GM12875 (cell line): ENCODE data around the gene C11orf91.

ENCODE experiments used
- H3K4me3 ChIP-seq: one replicate; pipeline ENCODE4 v1.5.1; 2011; ENCODE audit warnings: low read depth, low read length, control low read depth
- TF ChIP-seq, protein P1 (sequence below): IDR thresholded peaks from 2 replicates; pipeline ENCODE4 v1.5.1; 2011; ENCODE audit warnings: low read depth, mild to moderate bottlenecking, control low read depth, inconsistent platforms, low read length, moderate library complexity, borderline replicate concordance; ENCODE audit not compliant: insufficient read depth

Gene C11orf91

DNA sequence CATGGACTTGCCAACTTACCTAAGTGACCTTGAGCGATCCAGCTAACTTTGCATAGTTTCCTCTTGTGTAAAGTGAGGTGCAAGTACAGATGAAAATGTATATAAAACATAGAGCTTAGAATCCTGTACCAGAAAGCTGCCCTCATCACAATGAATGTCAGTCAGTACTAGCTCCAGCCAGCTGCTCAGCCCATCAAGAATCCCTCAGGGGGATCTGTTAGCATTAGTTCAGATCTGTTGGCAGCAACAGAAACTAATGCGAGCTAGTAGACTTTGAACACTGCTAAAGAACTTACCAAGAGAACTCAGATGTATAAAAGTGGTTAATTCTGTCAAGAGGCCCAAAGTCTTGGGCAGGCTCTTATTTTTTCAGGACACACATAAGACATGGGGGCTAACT lies 6.3 kb upstream of the C11orf91 start:
- TF ChIP-seq, protein P1, sequence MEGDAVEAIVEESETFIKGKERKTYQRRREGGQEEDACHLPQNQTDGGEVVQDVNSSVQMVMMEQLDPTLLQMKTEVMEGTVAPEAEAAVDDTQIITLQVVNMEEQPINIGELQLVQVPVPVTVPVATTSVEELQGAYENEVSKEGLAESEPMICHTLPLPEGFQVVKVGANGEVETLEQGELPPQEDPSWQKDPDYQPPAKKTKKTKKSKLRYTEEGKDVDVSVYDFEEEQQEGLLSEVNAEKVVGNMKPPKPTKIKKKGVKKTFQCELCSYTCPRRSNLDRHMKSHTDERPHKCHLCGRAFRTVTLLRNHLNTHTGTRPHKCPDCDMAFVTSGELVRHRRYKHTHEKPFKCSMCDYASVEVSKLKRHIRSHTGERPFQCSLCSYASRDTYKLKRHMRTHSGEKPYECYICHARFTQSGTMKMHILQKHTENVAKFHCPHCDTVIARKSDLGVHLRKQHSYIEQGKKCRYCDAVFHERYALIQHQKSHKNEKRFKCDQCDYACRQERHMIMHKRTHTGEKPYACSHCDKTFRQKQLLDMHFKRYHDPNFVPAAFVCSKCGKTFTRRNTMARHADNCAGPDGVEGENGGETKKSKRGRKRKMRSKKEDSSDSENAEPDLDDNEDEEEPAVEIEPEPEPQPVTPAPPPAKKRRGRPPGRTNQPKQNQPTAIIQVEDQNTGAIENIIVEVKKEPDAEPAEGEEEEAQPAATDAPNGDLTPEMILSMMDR, result no peak
- H3K4me3 ChIP-seq, result no peak overlapping the region

DNA sequence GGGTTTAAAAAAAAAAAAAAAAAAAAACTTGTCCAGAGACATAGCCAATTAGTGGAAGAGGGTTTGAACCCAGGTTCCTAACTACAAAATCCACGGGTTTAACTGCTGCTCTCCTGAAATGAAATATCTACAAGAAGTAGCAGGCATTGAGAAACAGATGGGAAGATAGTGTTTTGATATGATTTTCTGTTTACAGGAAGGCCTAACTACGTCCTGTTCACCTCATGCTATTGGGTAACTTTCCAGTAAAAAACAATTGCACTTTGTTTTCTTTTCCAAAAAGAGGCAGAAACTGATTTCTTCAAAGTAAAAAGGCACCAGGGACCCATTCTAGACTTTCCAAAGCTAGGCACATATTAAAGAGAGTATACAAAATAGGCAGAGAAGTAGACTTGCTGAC lies 5.9 kb upstream of the C11orf91 start:
- TF ChIP-seq, protein P1, result no peak

DNA sequence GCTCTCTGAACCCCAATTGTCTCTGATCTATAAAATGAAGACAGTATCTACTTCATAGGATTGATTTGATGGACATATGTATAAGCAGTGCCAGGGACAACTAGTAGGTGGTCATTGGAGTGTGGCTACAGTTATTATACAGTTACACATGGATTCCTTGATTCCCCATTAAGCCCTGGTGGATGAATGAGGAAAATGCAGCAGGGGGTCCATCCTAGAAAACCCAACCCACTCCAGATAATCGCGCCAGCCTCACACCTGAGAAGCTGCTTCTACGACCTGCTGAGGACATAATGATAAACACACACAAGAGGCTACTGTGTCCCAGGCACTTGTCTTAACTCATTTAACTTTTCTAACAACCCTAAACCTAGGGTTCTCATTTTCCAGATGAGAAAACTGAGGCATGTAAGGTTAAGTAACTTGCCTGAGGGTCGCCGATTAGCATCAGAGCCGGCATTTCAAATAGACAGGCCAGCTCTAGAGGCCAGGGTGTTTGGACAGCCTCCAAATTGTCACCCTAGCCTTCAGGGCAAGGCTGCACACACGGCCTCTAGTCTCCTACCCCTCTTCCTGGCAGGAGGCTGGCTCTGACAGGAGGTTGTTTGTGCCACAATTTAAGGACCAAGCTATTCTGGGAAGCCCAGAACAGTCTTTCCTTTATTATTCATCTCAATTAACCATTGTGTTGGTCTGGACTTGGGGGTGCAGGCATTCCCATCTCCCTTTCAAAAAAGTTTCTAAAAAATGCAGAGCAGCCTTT lies 3.8 kb upstream of the C11orf91 start:
- H3K4me3 ChIP-seq, result no peak overlapping the region
- TF ChIP-seq, protein P1, result no peak

More for the DNA sequence above, 5.9 kb upstream of the C11orf91 start:
- H3K4me3 ChIP-seq, result no peak overlapping the region

DNA sequence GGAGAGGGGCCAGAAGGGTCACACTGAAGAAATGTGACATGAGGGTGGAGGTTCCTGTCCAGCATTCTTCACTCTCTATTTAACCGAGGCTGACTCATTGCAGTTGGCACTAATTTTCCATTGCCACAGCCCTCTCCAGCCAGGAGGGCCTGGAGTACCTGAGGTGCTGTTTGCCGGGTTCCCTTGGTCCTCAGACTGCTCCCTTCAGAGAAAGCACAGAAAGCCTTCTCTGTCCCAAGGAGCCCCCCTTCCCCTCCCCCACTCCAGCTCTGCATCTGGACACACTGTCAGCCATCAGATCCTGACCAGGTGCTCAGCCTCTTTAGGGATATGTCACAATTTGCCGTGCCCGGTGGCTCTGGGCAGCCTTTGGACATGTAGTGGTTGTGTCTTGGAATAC lies 3.2 kb upstream of the C11orf91 start:
- TF ChIP-seq, protein P1, result no peak
- no peak overlapping the region for H3K4me3 ChIP-seq

DNA sequence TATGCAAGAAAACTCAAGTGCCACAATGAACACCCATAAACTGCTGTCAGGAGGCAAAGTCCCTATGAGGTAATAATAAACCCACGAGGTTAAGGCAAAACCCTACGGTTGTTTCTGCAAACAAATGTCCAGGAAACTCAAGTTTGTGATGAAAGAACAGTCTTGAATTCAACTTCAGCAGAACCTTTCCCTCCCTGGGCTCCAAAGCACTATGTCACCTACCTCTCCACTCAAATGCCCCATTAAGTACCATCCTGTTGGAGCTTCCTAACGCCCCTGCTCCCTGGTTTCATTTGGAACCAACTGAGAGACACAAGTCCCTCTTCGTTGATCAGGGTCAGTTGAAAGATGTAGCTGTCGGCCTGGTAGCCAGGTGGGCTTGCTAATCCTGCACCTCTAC lies 2.6 kb upstream of the C11orf91 start:
- no peak overlapping the region for H3K4me3 ChIP-seq
- TF ChIP-seq, protein P1, result no peak

DNA sequence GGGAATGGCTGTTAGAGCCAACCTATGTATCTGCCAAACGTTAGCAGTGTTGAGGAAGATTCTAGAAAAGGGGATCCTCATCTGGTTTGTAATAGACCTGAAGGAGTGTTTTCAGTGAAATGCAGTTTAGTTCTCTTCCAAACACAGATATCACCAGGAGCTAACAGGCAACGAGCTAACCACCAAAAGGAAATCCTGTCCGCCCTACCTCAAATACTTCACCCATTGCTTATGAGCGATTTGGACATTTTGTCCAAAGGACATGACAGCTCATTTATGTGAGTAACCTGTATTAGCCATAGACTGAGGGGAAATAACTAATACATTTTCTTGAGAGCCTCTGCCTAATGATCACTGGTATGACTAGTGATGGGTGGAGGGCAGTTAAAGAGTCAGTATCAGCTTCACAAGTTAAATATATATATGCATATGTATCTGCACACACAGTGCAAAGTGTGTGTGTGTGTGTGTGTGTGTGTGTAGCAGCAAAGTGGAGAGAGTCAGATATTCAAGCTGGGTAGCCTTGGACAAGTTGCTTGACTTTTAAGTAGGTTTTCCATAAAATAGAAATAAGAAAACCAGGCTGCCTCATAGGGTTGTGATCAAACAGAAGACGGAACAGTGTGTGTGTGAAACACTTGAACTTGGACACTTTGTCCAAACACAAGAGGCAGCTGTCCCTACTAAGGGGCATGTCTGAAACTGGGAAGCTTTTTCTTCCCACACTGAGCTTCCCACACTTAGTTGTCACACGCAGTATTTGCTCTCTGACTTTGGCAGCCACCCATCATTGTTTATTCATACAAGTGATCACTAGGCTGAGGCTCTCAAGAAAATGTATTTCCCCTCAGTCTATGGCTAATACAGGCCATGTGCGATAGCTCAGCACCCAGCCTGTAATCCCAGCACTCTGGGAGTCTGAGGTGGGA lies 940 bp upstream of the C11orf91 start:
- TF ChIP-seq, protein P1, result no peak
- no peak overlapping the region for H3K4me3 ChIP-seq
